GM12878 (cell line): ENCODE data around the gene C19orf12. TPM values are rescaled to one million over a fixed set of nuclear protein-coding genes. Genes with fewer than 3 reads are reported as not detected.

Experiments
- ATAC-seq: fragments of 200-7000 bp; cut with Tn5 transposase; 3 replicates; pipeline ENCODE4 v1.9.1; 2020; ENCODE audit warnings: mild to moderate bottlenecking, moderate library complexity
- BruUV-seq: library from RNA; stranded (reverse); fragments of 400-500 nt; replicated peaks from 2 replicates; lab custom pipeline; 2021; lab: Mats Ljungman, UMichigan
- CTCF ChIA-PET: fragments of 300-600 bp; sonication (Branson Sonifier 250); formaldehyde crosslinking; extraction: SDS; loops from one replicate; lab custom pipeline; 2021; ENCODE audit warnings: inconsistent platforms; lab: Yijun Ruan, JAX
- POLR2A ChIA-PET: fragments of 350-600 bp; formaldehyde crosslinking; extraction: SDS; loops from one replicate; lab custom pipeline; 2021; ENCODE audit warnings: inconsistent platforms; lab: Charles Lee
- RAD21 ChIA-PET: fragments of 300-600 bp; sonication (Branson Sonifier 250); formaldehyde crosslinking; loops from one replicate; lab custom pipeline; 2023; ENCODE audit warnings: antibody characterized with exemption; ENCODE audit not compliant: unreplicated experiment; lab: Charles Lee
- SMC1A ChIA-PET: fragments of 300-600 bp; sonication (Branson Sonifier 250); formaldehyde crosslinking; loops from one replicate; lab custom pipeline; 2023; ENCODE audit not compliant: unreplicated experiment, uncharacterized antibody; lab: Charles Lee
- DNase-seq: peaks from one replicate; pipeline ENCODE4 v3.0.0-alpha.2; 2011; ENCODE audit warnings: low read depth, low spot score
- FAIRE-seq: peaks from 3 replicates; lab custom pipeline; 2011; peaks lifted over from hg19 to GRCh38; lab: Jason Lieb, UNC
- H2AFZ ChIP-seq: 2 replicates; pipeline ENCODE4 v1.6.0; 2011; ENCODE audit warnings: low read depth, low read length, control low read depth; ENCODE audit not compliant: control insufficient read depth
- H3K27ac ChIP-seq: 2 replicates; pipeline ENCODE4 v1.5.1; 2011; ENCODE audit warnings: control low read depth; ENCODE audit not compliant: control insufficient read depth, insufficient read depth
- H3K27me3 ChIP-seq, 2 experiments: replicated peaks in 1 of 2; 2 replicates each; pipeline versions ENCODE4 v1.6.0 to v1.6.1; 2011; ENCODE audit warnings: low read length in 1 of 2; ENCODE audit not compliant: control insufficient read depth in 2 of 2, insufficient read depth in 2 of 2
- H3K36me3 ChIP-seq, 2 experiments: 2 replicates each; pipeline ENCODE4 v1.5.1; 2011; ENCODE audit warnings: low read length in 1 of 2; ENCODE audit not compliant: control insufficient read depth in 2 of 2, insufficient read depth in 2 of 2
- H3K4me1 ChIP-seq: 2 replicates; pipeline ENCODE4 v1.6.1; 2011; ENCODE audit warnings: mild to moderate bottlenecking, low read length, moderate library complexity, mixed read lengths; ENCODE audit not compliant: control insufficient read depth, insufficient read depth
- H3K4me2 ChIP-seq: 2 replicates; pipeline ENCODE4 v1.6.0; 2011; ENCODE audit warnings: control low read depth; ENCODE audit not compliant: control insufficient read depth, insufficient read depth
- H3K4me3 ChIP-seq: fragments of 200-600 bp; sonication (generic); 2 replicates; pipeline ENCODE4 v1.5.1; 2016
- H3K79me2 ChIP-seq: 2 replicates; pipeline ENCODE4 v1.6.0; 2011; ENCODE audit warnings: low read length; ENCODE audit not compliant: control insufficient read depth, insufficient read depth
- H3K9ac ChIP-seq: 2 replicates; pipeline ENCODE4 v1.8.0; 2011; ENCODE audit warnings: low read length, control low read depth, mixed read lengths; ENCODE audit not compliant: control insufficient read depth, insufficient read depth
- H3K9me3 ChIP-seq: replicated peaks from 3 replicates; pipeline ENCODE4 v1.5.1; 2011; ENCODE audit warnings: mild to moderate bottlenecking, low read length; ENCODE audit not compliant: control insufficient read depth, insufficient read depth
- H4K20me1 ChIP-seq: 2 replicates; pipeline ENCODE4 v1.6.0; 2011; ENCODE audit not compliant: control insufficient read depth, insufficient read depth
- NFYA ChIP-seq: IDR thresholded peaks from 2 replicates; pipeline ENCODE4 v1.6.1; 2011; ENCODE audit warnings: low read depth, mild to moderate bottlenecking, low read length, improper control_type of control experiment, borderline replicate concordance
- RUNX3 ChIP-seq: IDR thresholded peaks from 2 replicates; pipeline ENCODE4 v1.6.1; 2012; ENCODE audit warnings: low read length, inconsistent platforms
- USF2 ChIP-seq: IDR thresholded peaks from 2 replicates; pipeline ENCODE4 v1.6.1; 2011; ENCODE audit warnings: low read depth, low read length, improper control_type of control experiment, borderline replicate concordance
- WGBS: methylation state at CpG from one replicate; pipeline ENCODE4 v1.1.6; 2016; ENCODE audit warnings: low lambda C conversion rate; ENCODE audit not compliant: insufficient replicate concordance, insufficient coverage; ENCODE audit errors: missing lambda C conversion rate; 5-methylcytosine and 5-hydroxymethylcytosine counted together
- in situ Hi-C: fragments of 300-500 bp; cut with MboI; formaldehyde crosslinking; loops from 9 replicates; pipeline ENCODE4 v1.14.3; 2018; ENCODE audit warnings: mixed read lengths
- intact Hi-C: fragments of 100-400 bp; cut with micrococcal nuclease; formaldehyde crosslinking; loops from one replicate; pipeline ENCODE4 v1.14.2; 2022; ENCODE audit not compliant: unreplicated experiment
- polyA plus RNA-seq, 11 experiments: library from polyadenylated mRNA; depleted of rRNA in 4 of 11; unstranded in 6 of 11; stranded (reverse) in 5 of 11; fragments of >200 nt; fragmentation: Nextera tagmentation in 4 of 11; fragmentation: Illumina TruSeq in 1 of 11; extraction: Ambion mirVana in 4 of 11; extraction: Trizol in 1 of 11; gene quantifications; 1 replicate in 1 of 11; 2 replicates in 10 of 11; pipeline versions ENCODE4 v1.2.1 to v1.2.3, GENCODE V29; 2011 to 2016; ENCODE audit warnings: inconsistent platforms in 2 of 11, missing spikeins in 2 of 11, low read depth in 1 of 11
- total RNA-seq, 4 experiments: library from RNA; depleted of rRNA in 3 of 4; stranded (reverse); fragments of >200 nt in 3 of 4; fragmentation: Illumina TruSeq in 1 of 4; extraction: Trizol in 1 of 4; gene quantifications; 2 replicates each; pipeline versions ENCODE4 v1.2.1 to v1.2.3, GENCODE V29; 2013 to 2021

The C19orf12 gene
- total and polyA plus RNA-seq, 10 of the 15 experiments (the other 5 are each of a cell fraction or from before 2014, with no cell fraction given), result 2.3 to 23.5 (median 20.3) TPM

DNA sequence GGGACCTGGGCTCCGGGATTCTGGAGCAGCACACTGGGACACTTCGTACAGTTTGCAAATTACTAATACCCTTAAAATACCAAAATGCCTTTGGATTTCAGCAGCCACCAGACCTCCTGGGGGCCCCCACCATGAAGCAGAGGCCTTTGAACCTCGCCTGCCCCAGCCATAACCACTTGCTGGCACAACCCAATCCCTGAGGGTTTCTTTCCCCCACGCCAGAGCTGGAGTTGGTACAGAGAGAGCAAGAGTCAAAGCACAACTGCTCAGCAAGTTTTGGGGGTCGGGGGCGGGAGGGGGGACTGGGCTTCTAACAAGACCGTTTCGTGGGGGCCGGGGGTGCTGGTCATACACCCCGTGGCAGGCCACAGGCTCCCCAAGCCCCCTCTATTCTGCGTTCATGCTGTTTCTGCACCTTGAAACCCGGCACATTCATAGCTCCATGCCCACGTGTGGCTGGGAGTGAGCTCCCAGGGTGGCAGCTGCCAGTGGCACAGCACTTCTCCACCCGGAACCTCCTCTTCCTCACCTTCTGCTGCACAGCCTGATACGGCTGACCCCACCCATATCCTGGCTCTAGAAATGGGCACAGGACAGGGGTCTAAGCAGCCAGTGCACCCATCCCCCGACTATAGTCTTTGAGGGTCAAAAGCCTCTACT, 32.7 kb downstream of the C19orf12 start (continued):
- TF ChIP-seq USF2, result no peak
- TF ChIP-seq, all 136 proteins: peak for 0

- H3K36me3 ChIP-seq, result peaks cover 0 to 11% of the 10 kb centered on the region in 2 experiments; a peak in 2 of 4 replicates
- no TSS peak for BruUV-seq
- H4K20me1 ChIP-seq, result no peaks in the 10 kb centered on the region
- H3K4me1 ChIP-seq, result peaks cover 27% of the 10 kb centered on the region
- no peak overlapping the region for H3K4me2 ChIP-seq
- no peak overlapping the region for H3K4me3 ChIP-seq
- ChIA-PET POLR2A (no interaction called here), SMC1A (interaction anchor here (1.0 to 1.3 kb wide), 3 partner anchors 9 to 13 kb away, joined by 3 to 5 read pairs (median 4); no protein-coding TSS in a partner anchor), RAD21 (interaction anchor here (0.6 to 3.1 kb wide), 3 partner anchors 35 to 71 kb away, joined by 3 to 8 read pairs (median 3); no protein-coding TSS in a partner anchor), CTCF (interaction anchor here (0.6 to 1.3 kb wide), 2 partner anchors 8 to 55 kb away, joined by 3 to 6 read pairs; no protein-coding TSS in a partner anchor)
- TF ChIP-seq NFYA, result no peak
- no peak for TF ChIP-seq RUNX3
- H3K27me3 ChIP-seq, result no peaks in the 10 kb centered on the region
- in situ Hi-C loops, result no loop called here
- no peak for FAIRE-seq
- H3K27ac ChIP-seq, result no peak overlapping the region
- no peaks in the 10 kb centered on the region for H3K9me3 ChIP-seq
- DNase-seq, result no peak
- intact Hi-C loops, result no loop called here
- H3K79me2 ChIP-seq, result no peaks in the 10 kb centered on the region; the same call in none of the 2 replicates
- H2AFZ ChIP-seq, result no peak overlapping the region
- ATAC-seq, result no peak
- WGBS, result 67% methylated on average over 13 of the region's 13 CpGs
- H3K9ac ChIP-seq, result no peak overlapping the region
Measured at GRCh38 chr19:29681422-29682235, 33.4 kb downstream of the C19orf12 start.
